ENCODE results near the gene RSAD1.

Gene RSAD1

GRCh38 chr17:50499270-50499669 lies 20.6 kb downstream of the RSAD1 start:
- no peak for DNase-seq
- TF ChIP-seq, protein P1, sequence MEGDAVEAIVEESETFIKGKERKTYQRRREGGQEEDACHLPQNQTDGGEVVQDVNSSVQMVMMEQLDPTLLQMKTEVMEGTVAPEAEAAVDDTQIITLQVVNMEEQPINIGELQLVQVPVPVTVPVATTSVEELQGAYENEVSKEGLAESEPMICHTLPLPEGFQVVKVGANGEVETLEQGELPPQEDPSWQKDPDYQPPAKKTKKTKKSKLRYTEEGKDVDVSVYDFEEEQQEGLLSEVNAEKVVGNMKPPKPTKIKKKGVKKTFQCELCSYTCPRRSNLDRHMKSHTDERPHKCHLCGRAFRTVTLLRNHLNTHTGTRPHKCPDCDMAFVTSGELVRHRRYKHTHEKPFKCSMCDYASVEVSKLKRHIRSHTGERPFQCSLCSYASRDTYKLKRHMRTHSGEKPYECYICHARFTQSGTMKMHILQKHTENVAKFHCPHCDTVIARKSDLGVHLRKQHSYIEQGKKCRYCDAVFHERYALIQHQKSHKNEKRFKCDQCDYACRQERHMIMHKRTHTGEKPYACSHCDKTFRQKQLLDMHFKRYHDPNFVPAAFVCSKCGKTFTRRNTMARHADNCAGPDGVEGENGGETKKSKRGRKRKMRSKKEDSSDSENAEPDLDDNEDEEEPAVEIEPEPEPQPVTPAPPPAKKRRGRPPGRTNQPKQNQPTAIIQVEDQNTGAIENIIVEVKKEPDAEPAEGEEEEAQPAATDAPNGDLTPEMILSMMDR (IDR thresholded peaks at IDR 0.05; ENCODE audit: low read depth, low read length): no peak

DNA sequence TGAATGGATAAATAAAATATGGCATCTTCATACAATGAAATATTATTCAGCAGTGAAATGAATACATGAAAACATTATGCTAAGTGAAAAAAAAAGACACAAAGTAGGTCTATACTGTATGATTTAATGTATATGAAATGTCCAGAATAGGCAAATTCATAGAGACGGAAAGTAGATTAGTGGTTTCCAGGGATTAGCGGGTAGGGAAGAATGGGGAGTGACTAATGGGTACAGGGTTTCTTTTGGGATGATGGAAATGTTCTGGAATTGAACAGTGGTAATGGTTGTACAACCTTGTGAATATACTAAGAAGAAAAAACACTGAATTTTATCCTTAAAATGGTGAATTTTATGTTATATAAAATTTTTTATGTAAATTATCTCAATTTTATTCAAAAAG lies 21.1 kb downstream of the RSAD1 start:
- DNase-seq: no peak
- no peaks in the 10 kb centered on the region for H3K27me3 ChIP-seq
- TF ChIP-seq, protein P1 (IDR thresholded peaks at IDR 0.05; ENCODE audit: low read depth, low read length): no peak
- H3K4me3 ChIP-seq (ENCODE audit: low read depth, low read length): no peak overlapping the region
- no peaks in the 10 kb centered on the region for H3K9me3 ChIP-seq
- no peaks in the 10 kb centered on the region for H3K4me1 ChIP-seq
- H3K36me3 ChIP-seq: no peaks in the 10 kb centered on the region

More at GRCh38 chr17:50499270-50499669, 20.6 kb downstream of the RSAD1 start:
- H3K36me3 ChIP-seq: no peaks in the 10 kb centered on the region
- H3K4me3 ChIP-seq (ENCODE audit: low read depth, low read length): no peak overlapping the region
- H3K27me3 ChIP-seq: no peaks in the 10 kb centered on the region
- no peaks in the 10 kb centered on the region for H3K9me3 ChIP-seq
- no peaks in the 10 kb centered on the region for H3K4me1 ChIP-seq

DNA sequence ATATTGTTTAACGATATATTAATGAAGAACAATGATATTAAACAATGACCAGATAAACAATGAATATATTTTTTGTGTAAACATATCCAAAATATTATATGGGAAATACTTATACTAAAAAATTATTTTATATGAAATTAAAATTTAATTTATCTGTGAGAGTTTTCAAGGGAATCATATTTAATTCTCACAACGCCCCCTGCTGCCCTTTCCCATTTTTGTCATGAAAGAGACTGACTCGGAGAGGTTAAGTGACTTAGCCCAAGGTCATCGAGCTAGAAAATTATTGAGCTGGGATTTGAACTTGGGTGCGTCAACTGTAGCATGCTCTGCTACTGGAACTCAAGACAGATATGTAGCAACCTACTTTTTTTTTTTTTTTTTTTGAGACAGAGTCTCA lies 22.4 kb downstream of the RSAD1 start:
- no peaks in the 10 kb centered on the region for H3K27me3 ChIP-seq
- DNase-seq: no peak
- TF ChIP-seq, protein P1 (IDR thresholded peaks at IDR 0.05; ENCODE audit: low read depth, low read length): peak; percentile 60
- no peaks in the 10 kb centered on the region for H3K4me1 ChIP-seq
- no peaks in the 10 kb centered on the region for H3K36me3 ChIP-seq
- no peak overlapping the region for H3K4me3 ChIP-seq (ENCODE audit: low read depth, low read length)
- H3K9me3 ChIP-seq: no peaks in the 10 kb centered on the region

GRCh38 chr17:50502301-50502990 lies 23.8 kb downstream of the RSAD1 start:
- Histone ChIP-seq H3K27me3 (no peaks in the 10 kb centered on the region), H3K9me3 (no peaks in the 10 kb centered on the region), H3K36me3 (no peaks in the 10 kb centered on the region), H3K4me1 (no peaks in the 10 kb centered on the region), H3K4me3 (ENCODE audit: low read depth, low read length) (no peak overlapping the region)
- no peak for DNase-seq
- TF ChIP-seq, protein P1 (IDR thresholded peaks at IDR 0.05; ENCODE audit: low read depth, low read length): no peak

DNA sequence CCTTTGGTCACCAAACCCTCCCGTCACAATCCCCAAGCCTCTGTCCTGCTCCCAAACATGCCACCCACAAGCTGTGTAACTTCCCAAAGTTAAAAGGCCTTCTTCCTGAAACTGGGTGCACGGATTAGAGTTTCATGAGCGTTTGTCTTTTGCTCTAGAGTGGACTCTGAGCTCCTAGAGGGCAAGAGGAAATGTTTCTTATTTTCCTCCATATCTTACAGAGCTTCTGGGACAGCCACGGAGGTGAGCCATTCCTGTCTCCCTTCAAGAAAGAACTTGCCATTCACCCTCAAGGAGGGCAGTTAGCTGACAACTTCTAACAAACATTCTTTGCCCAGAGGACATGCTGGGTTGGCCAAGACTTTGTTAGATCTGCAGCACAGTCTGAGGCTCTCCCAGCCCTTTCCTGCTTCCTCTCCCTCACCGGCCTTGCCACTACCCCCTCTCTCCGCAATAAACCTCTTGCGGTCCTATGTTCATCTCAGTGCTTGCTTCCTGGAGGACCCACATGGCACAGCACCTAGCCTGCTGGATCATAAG lies 27.0 kb downstream of the RSAD1 start:
- H3K27me3 ChIP-seq: no peaks in the 10 kb centered on the region
- H3K9me3 ChIP-seq: no peaks in the 10 kb centered on the region
- TF ChIP-seq, protein P1 (IDR thresholded peaks at IDR 0.05; ENCODE audit: low read depth, low read length): no peak
- H3K36me3 ChIP-seq: no peaks in the 10 kb centered on the region
- peaks cover under 1% of the 10 kb centered on the region; the same call in 1 of the 2 replicates for H3K4me1 ChIP-seq
- no peak overlapping the region for H3K4me3 ChIP-seq (ENCODE audit: low read depth, low read length)
- DNase-seq: no peak

GRCh38 chr17:50506298-50506697 lies 27.6 kb downstream of the RSAD1 start:
- Histone ChIP-seq H3K4me3 (ENCODE audit: low read depth, low read length) (no peak overlapping the region), H3K9me3 (no peaks in the 10 kb centered on the region), H3K4me1 (peaks cover 7% of the 10 kb centered on the region), H3K36me3 (no peaks in the 10 kb centered on the region), H3K27me3 (no peaks in the 10 kb centered on the region)
- no peak for DNase-seq
- TF ChIP-seq, protein P1 (IDR thresholded peaks at IDR 0.05; ENCODE audit: low read depth, low read length): no peak
